GM12878 (cell line): Measurements from ENCODE around the gene GTF2F2. TPM values are rescaled to one million over a fixed set of nuclear protein-coding genes. Genes with fewer than 3 reads are reported as not detected.
A peak's percentile ranks its signal among the peaks of the same experiment; 100 is the strongest.
"Not testable (repeated sequence)": the region's sequence is repeated elsewhere in the genome, so short reads cannot be mapped to it uniquely, and the experiment has no call there.

Experiments used
- ATAC-seq: fragments of 200-7000 bp; cut with Tn5 transposase; 3 replicates; pipeline ENCODE4 v1.9.1; 2020; ENCODE audit warnings: mild to moderate bottlenecking, moderate library complexity
- BruUV-seq: library from RNA; stranded (reverse); fragments of 400-500 nt; replicated peaks from 2 replicates; lab custom pipeline; 2021; lab: Mats Ljungman, UMichigan
- CTCF ChIA-PET: fragments of 300-600 bp; sonication (Branson Sonifier 250); formaldehyde crosslinking; extraction: SDS; loops from one replicate; lab custom pipeline; 2021; ENCODE audit warnings: inconsistent platforms; lab: Yijun Ruan, JAX
- POLR2A ChIA-PET: fragments of 350-600 bp; formaldehyde crosslinking; extraction: SDS; loops from one replicate; lab custom pipeline; 2021; ENCODE audit warnings: inconsistent platforms; lab: Charles Lee
- RAD21 ChIA-PET: fragments of 300-600 bp; sonication (Branson Sonifier 250); formaldehyde crosslinking; loops from one replicate; lab custom pipeline; 2023; ENCODE audit warnings: antibody characterized with exemption; ENCODE audit not compliant: unreplicated experiment; lab: Charles Lee
- SMC1A ChIA-PET: fragments of 300-600 bp; sonication (Branson Sonifier 250); formaldehyde crosslinking; loops from one replicate; lab custom pipeline; 2023; ENCODE audit not compliant: unreplicated experiment, uncharacterized antibody; lab: Charles Lee
- DNase-seq: peaks from one replicate; pipeline ENCODE4 v3.0.0-alpha.2; 2011; ENCODE audit warnings: low read depth, low spot score
- FAIRE-seq: peaks from 3 replicates; lab custom pipeline; 2011; peaks lifted over from hg19 to GRCh38; lab: Jason Lieb, UNC
- H2AFZ ChIP-seq: 2 replicates; pipeline ENCODE4 v1.6.0; 2011; ENCODE audit warnings: low read depth, low read length, control low read depth; ENCODE audit not compliant: control insufficient read depth
- H3K27ac ChIP-seq: 2 replicates; pipeline ENCODE4 v1.5.1; 2011; ENCODE audit warnings: control low read depth; ENCODE audit not compliant: control insufficient read depth, insufficient read depth
- H3K27me3 ChIP-seq, 2 experiments: replicated peaks in 1 of 2; 2 replicates each; pipeline versions ENCODE4 v1.6.0 to v1.6.1; 2011; ENCODE audit warnings: low read length in 1 of 2; ENCODE audit not compliant: control insufficient read depth in 2 of 2, insufficient read depth in 2 of 2
- H3K36me3 ChIP-seq, 2 experiments: 2 replicates each; pipeline ENCODE4 v1.5.1; 2011; ENCODE audit warnings: low read length in 1 of 2; ENCODE audit not compliant: control insufficient read depth in 2 of 2, insufficient read depth in 2 of 2
- H3K4me1 ChIP-seq: 2 replicates; pipeline ENCODE4 v1.6.1; 2011; ENCODE audit warnings: mild to moderate bottlenecking, low read length, moderate library complexity, mixed read lengths; ENCODE audit not compliant: control insufficient read depth, insufficient read depth
- H3K4me2 ChIP-seq: 2 replicates; pipeline ENCODE4 v1.6.0; 2011; ENCODE audit warnings: control low read depth; ENCODE audit not compliant: control insufficient read depth, insufficient read depth
- H3K4me3 ChIP-seq: fragments of 200-600 bp; sonication (generic); 2 replicates; pipeline ENCODE4 v1.5.1; 2016
- H3K79me2 ChIP-seq: 2 replicates; pipeline ENCODE4 v1.6.0; 2011; ENCODE audit warnings: low read length; ENCODE audit not compliant: control insufficient read depth, insufficient read depth
- H3K9ac ChIP-seq: 2 replicates; pipeline ENCODE4 v1.8.0; 2011; ENCODE audit warnings: low read length, control low read depth, mixed read lengths; ENCODE audit not compliant: control insufficient read depth, insufficient read depth
- H3K9me3 ChIP-seq: replicated peaks from 3 replicates; pipeline ENCODE4 v1.5.1; 2011; ENCODE audit warnings: mild to moderate bottlenecking, low read length; ENCODE audit not compliant: control insufficient read depth, insufficient read depth
- H4K20me1 ChIP-seq: 2 replicates; pipeline ENCODE4 v1.6.0; 2011; ENCODE audit not compliant: control insufficient read depth, insufficient read depth
- EP300 ChIP-seq, 2 experiments: fragments of 150-350 bp in 1 of 2; IDR thresholded peaks; 2 replicates each; pipeline ENCODE4 v1.6.1; 2011 to 2012; ENCODE audit warnings: low read depth in 2 of 2, low read length in 2 of 2, borderline replicate concordance in 1 of 2, improper control_type of control experiment in 1 of 2, inconsistent platforms in 1 of 2; ENCODE audit not compliant: control insufficient read depth in 1 of 2
- JUNB ChIP-seq: IDR thresholded peaks from 2 replicates; pipeline ENCODE4 v1.6.1; 2016; ENCODE audit warnings: antibody characterized with exemption, mild to moderate bottlenecking
- MYB ChIP-seq: fragments of 150-350 bp; IDR thresholded peaks from 2 replicates; pipeline ENCODE4 v1.6.1; 2014; ENCODE audit warnings: mild to moderate bottlenecking, low read depth, low read length, borderline replicate concordance
- RUNX3 ChIP-seq: IDR thresholded peaks from 2 replicates; pipeline ENCODE4 v1.6.1; 2012; ENCODE audit warnings: low read length, inconsistent platforms
- SIX5 ChIP-seq: IDR thresholded peaks from 2 replicates; pipeline ENCODE4 v1.6.1; 2011; ENCODE audit warnings: mild to moderate bottlenecking, low read depth, low read length, moderate library complexity; ENCODE audit not compliant: severe bottlenecking
- SMARCA5 ChIP-seq: fragments of 450-650 bp; IDR thresholded peaks from 2 replicates; pipeline ENCODE4 v1.6.1; 2017; ENCODE audit warnings: mild to moderate bottlenecking
- TCF7 ChIP-seq: IDR thresholded peaks from 2 replicates; pipeline ENCODE4 v1.6.1; 2014; ENCODE audit warnings: antibody characterized with exemption, borderline replicate concordance
- ZNF217 ChIP-seq: fragments of 450-650 bp; IDR thresholded peaks from 2 replicates; pipeline ENCODE4 v1.6.1; 2017; ENCODE audit warnings: antibody characterized with exemption, mild to moderate bottlenecking
- WGBS: methylation state at CpG from one replicate; pipeline ENCODE4 v1.1.6; 2016; ENCODE audit warnings: low lambda C conversion rate; ENCODE audit not compliant: insufficient replicate concordance, insufficient coverage; ENCODE audit errors: missing lambda C conversion rate; 5-methylcytosine and 5-hydroxymethylcytosine counted together
- in situ Hi-C: fragments of 300-500 bp; cut with MboI; formaldehyde crosslinking; loops from 9 replicates; pipeline ENCODE4 v1.14.3; 2018; ENCODE audit warnings: mixed read lengths
- intact Hi-C: fragments of 100-400 bp; cut with micrococcal nuclease; formaldehyde crosslinking; loops from one replicate; pipeline ENCODE4 v1.14.2; 2022; ENCODE audit not compliant: unreplicated experiment
- polyA plus RNA-seq, 11 experiments: library from polyadenylated mRNA; depleted of rRNA in 4 of 11; unstranded in 6 of 11; stranded (reverse) in 5 of 11; fragments of >200 nt; fragmentation: Nextera tagmentation in 4 of 11; fragmentation: Illumina TruSeq in 1 of 11; extraction: Ambion mirVana in 4 of 11; extraction: Trizol in 1 of 11; gene quantifications; 1 replicate in 1 of 11; 2 replicates in 10 of 11; pipeline versions ENCODE4 v1.2.1 to v1.2.3, GENCODE V29; 2011 to 2016; ENCODE audit warnings: inconsistent platforms in 2 of 11, missing spikeins in 2 of 11, low read depth in 1 of 11
- total RNA-seq, 4 experiments: library from RNA; depleted of rRNA in 3 of 4; stranded (reverse); fragments of >200 nt in 3 of 4; fragmentation: Illumina TruSeq in 1 of 4; extraction: Trizol in 1 of 4; gene quantifications; 2 replicates each; pipeline versions ENCODE4 v1.2.1 to v1.2.3, GENCODE V29; 2013 to 2021
- TF ChIP-seq, protein P1 (sequence below): fragments of 150-350 bp; IDR thresholded peaks from 2 replicates; pipeline ENCODE4 v1.6.1; 2016; ENCODE audit warnings: low read depth, low read length
- TF ChIP-seq, protein P2 (sequence below): fragments of 450-650 bp; IDR thresholded peaks from 2 replicates; pipeline ENCODE4 v1.6.1; 2017; ENCODE audit warnings: mild to moderate bottlenecking, low read depth, inconsistent platforms; ENCODE audit not compliant: poor library complexity, severe bottlenecking

The GTF2F2 gene
- total and polyA plus RNA-seq, 10 of the 15 experiments (the other 5 are each of a cell fraction or from before 2014, with no cell fraction given): 14.5 to 30.8 (median 22.6) TPM

DNA sequence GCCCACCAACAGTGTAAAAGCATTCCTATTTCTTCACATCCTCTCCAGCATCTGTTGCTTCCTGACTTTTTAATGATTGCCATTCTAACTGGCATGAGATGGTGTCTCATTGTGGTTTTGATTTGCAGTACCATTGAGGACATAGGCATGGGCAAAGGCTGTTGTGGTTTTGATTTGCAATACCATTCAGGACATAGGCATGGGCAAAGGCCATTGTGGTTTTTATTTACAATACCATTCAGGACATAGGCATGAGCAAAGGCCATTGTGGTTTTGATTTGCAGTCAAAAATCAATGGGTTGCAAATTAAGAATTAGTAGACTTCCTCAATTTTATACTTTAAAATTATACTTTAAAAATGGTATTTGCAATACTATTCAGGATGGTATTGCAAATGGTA lies 69.2 kb downstream of the GTF2F2 start:
- H3K27ac ChIP-seq, H3K9ac ChIP-seq, H3K4me1 ChIP-seq, H3K9me3 ChIP-seq, H3K27me3 ChIP-seq, H3K4me2 ChIP-seq, RAD21 ChIA-PET, H3K79me2 ChIP-seq, H3K4me3 ChIP-seq, intact Hi-C loops, in situ Hi-C loops, H3K36me3 ChIP-seq, FAIRE-seq, BruUV-seq, POLR2A ChIA-PET, DNase-seq, CTCF ChIA-PET, H2AFZ ChIP-seq, H4K20me1 ChIP-seq, SMC1A ChIA-PET, ATAC-seq: not testable (repeated sequence)
- 0 out of 2 replicates have a peak, but pooled peaks have one; percentile 17 for TF ChIP-seq RUNX3

DNA sequence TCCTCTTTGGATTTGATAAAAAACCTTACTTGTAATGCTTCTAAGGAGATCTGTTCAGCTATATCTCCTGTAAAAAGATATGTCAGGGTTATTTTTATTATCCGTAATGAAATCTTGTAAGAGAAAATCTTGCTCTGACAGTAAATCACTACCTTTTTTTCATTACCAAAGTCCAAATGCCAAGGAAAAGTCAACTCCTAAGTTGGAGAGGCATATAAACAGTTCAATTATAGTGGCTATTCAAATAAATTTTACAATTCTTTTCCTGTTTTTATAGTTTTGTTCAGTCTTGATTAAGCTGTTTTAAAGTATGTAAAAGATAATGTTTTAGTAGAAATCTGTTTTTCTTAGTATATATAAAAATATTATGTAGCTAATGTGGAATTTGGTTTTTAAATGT lies 71.6 kb downstream of the GTF2F2 start:
- DNase-seq: no peak
- H3K9ac ChIP-seq: no peak overlapping the region
- BruUV-seq: no TSS peak
- H3K36me3 ChIP-seq: peaks cover 0 to 3% of the 10 kb centered on the region in 2 experiments; a peak in 1 of 4 replicates
- intact Hi-C loops (no loop called here), in situ Hi-C loops (no loop called here)
- no peak overlapping the region for H3K27ac ChIP-seq
- no peak overlapping the region for H3K4me2 ChIP-seq
- no peak overlapping the region for H3K4me3 ChIP-seq
- H4K20me1 ChIP-seq: no peaks in the 10 kb centered on the region
- H3K27me3 ChIP-seq: no peaks in the 10 kb centered on the region
- ATAC-seq: no peak
- ChIA-PET POLR2A (no interaction called here), CTCF (interaction anchor here (1.1 to 1.9 kb wide), 2 partner anchors 15 to 71 kb away, joined by 4 read pairs; no protein-coding TSS in a partner anchor), RAD21 (no interaction called here), SMC1A (interaction anchor here (0.6 to 3.0 kb wide), 4 partner anchors 10 to 574 kb away, joined by 3 to 22 read pairs (median 4); no protein-coding TSS in a partner anchor)
- H3K9me3 ChIP-seq: no peaks in the 10 kb centered on the region
- H3K79me2 ChIP-seq: no peaks in the 10 kb centered on the region
- H2AFZ ChIP-seq: no peak overlapping the region
- H3K4me1 ChIP-seq: peaks cover 4% of the 10 kb centered on the region; the same call in 1 of the 2 replicates
- no peak for FAIRE-seq
- 100% methylated on average over 1 of the region's 1 CpG for WGBS
- TF ChIP-seq EP300 (IDR thresholded peaks at IDR 0.05; ENCODE audit: borderline replicate concordance in 1 of 2, control insufficient read depth in 1 of 2, low read depth in 2 of 2, low read length in 2 of 2) (no peak), ZNF217 (no peak), TCF7 (no peak), MYB (no peak), JUNB (no peak), SIX5 (no peak), SMARCA5 (no peak)
- TF ChIP-seq, protein P1, sequence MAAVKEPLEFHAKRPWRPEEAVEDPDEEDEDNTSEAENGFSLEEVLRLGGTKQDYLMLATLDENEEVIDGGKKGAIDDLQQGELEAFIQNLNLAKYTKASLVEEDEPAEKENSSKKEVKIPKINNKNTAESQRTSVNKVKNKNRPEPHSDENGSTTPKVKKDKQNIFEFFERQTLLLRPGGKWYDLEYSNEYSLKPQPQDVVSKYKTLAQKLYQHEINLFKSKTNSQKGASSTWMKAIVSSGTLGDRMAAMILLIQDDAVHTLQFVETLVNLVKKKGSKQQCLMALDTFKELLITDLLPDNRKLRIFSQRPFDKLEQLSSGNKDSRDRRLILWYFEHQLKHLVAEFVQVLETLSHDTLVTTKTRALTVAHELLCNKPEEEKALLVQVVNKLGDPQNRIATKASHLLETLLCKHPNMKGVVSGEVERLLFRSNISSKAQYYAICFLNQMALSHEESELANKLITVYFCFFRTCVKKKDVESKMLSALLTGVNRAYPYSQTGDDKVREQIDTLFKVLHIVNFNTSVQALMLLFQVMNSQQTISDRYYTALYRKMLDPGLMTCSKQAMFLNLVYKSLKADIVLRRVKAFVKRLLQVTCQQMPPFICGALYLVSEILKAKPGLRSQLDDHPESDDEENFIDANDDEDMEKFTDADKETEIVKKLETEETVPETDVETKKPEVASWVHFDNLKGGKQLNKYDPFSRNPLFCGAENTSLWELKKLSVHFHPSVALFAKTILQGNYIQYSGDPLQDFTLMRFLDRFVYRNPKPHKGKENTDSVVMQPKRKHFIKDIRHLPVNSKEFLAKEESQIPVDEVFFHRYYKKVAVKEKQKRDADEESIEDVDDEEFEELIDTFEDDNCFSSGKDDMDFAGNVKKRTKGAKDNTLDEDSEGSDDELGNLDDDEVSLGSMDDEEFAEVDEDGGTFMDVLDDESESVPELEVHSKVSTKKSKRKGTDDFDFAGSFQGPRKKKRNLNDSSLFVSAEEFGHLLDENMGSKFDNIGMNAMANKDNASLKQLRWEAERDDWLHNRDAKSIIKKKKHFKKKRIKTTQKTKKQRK: no peak
- TF ChIP-seq, protein P2, sequence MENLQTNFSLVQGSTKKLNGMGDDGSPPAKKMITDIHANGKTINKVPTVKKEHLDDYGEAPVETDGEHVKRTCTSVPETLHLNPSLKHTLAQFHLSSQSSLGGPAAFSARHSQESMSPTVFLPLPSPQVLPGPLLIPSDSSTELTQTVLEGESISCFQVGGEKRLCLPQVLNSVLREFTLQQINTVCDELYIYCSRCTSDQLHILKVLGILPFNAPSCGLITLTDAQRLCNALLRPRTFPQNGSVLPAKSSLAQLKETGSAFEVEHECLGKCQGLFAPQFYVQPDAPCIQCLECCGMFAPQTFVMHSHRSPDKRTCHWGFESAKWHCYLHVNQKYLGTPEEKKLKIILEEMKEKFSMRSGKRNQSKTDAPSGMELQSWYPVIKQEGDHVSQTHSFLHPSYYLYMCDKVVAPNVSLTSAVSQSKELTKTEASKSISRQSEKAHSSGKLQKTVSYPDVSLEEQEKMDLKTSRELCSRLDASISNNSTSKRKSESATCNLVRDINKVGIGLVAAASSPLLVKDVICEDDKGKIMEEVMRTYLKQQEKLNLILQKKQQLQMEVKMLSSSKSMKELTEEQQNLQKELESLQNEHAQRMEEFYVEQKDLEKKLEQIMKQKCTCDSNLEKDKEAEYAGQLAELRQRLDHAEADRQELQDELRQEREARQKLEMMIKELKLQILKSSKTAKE: no peak
